Fibroblast of skin of left quadriceps (primary cell): Measurements from ENCODE around the gene REL.

Source experiments
- DNase-seq, 2 experiments: peaks; one replicate each; pipeline ENCODE4 v3.0.0-alpha.2; 2013; ENCODE audit warnings: low read depth in 2 of 2

The REL gene

GRCh38 chr2:60964651-60965498, 83.5 kb downstream of the REL start:
- DNase-seq: no peak

GRCh38 chr2:60965499-60965785, 84.1 kb downstream of the REL start:
- DNase-seq: no peak

- no peak for DNase-seq
Measured at GRCh38 chr2:60966507-60967405, 85.4 kb downstream of the REL start.

GRCh38 chr2:60972889-60973656, 91.7 kb downstream of the REL start:
- DNase-seq: no peak

- DNase-seq: no peak
Measured at GRCh38 chr2:60973705-60974104, 92.3 kb downstream of the REL start.

- DNase-seq: no peak
Measured at GRCh38 chr2:60974652-60975051, 93.3 kb downstream of the REL start.
